Ascending aorta (tissue), 2 donors: ENCODE data around the gene SPATS1. TPM values are rescaled to one million over a fixed set of nuclear protein-coding genes. Genes with fewer than 3 reads are reported as not detected.
"Not testable (repeated sequence)": the region's sequence is repeated elsewhere in the genome, so short reads cannot be mapped to it uniquely, and the experiment has no call there.

Source experiments
- DNase-seq, 2 donors: peaks; one replicate each; pipeline ENCODE4 v3.0.0-alpha.2; 2019; ENCODE audit warnings: low spot score in 2 of 2
- H3K27ac ChIP-seq, 2 donors: fragments of 200-600 bp; sonication (generic); one replicate each; pipeline ENCODE4 v1.5.1; 2016 to 2017; ENCODE audit warnings: mild to moderate bottlenecking in 1 of 2
- H3K27me3 ChIP-seq: fragments of 200-600 bp; sonication (generic); one replicate; pipeline ENCODE4 v1.5.1; 2017
- H3K36me3 ChIP-seq, 2 donors: fragments of 200-600 bp; sonication (generic); one replicate each; pipeline ENCODE4 v1.5.1; 2016
- H3K4me1 ChIP-seq, 2 donors: fragments of 200-600 bp; sonication (generic); one replicate each; pipeline ENCODE4 v1.5.1; 2016 to 2017; ENCODE audit warnings: mild to moderate bottlenecking in 1 of 2
- H3K4me3 ChIP-seq, 2 donors: fragments of 200-600 bp; sonication (generic); one replicate each; pipeline ENCODE4 v1.5.1; 2016 to 2017; ENCODE audit warnings: mild to moderate bottlenecking in 1 of 2
- H3K9me3 ChIP-seq, 2 donors: fragments of 200-600 bp; sonication (generic); one replicate each; pipeline ENCODE4 v1.5.1; 2016
- CTCF ChIP-seq, 3 experiments: fragments of 200-600 bp in 2 of 3; fragments of 450-650 bp in 1 of 3; sonication (generic) in 2 of 3; IDR thresholded peaks; one replicate each; pipeline ENCODE4 v1.5.1; 2016 to 2019; ENCODE audit warnings: antibody characterized with exemption in 3 of 3, mild to moderate bottlenecking in 1 of 3, moderate library complexity in 1 of 3
- intact Hi-C: fragments of 100-400 bp; cut with DNase I; formaldehyde crosslinking; loops from one replicate; pipeline ENCODE4 v1.15.1; 2023
- total RNA-seq: library from RNA; depleted of rRNA; stranded (reverse); fragments of >200 nt; gene quantifications from one replicate; pipeline ENCODE4 v1.1.0, GENCODE V29; 2016

SPATS1 gene
- total RNA-seq, 1 donor from 2014 or later = not detected

- Histone ChIP-seq H3K36me3 (no peaks in the 10 kb centered on the region), H3K27ac (no peak overlapping the region), H3K27me3 (no peaks in the 10 kb centered on the region), H3K4me1 (no peaks in the 10 kb centered on the region), H3K9me3 (no peaks in the 10 kb centered on the region), H3K4me3 (no peak overlapping the region)
- no peak for DNase-seq
- intact Hi-C loops = no loop called here
- no peak for TF ChIP-seq CTCF (IDR thresholded peaks at IDR 0.05)
These were observed 7.6 kb downstream of the SPATS1 start for GRCh38 chr6:44349904-44350649.

GRCh38 chr6:44350650-44350994, 8.2 kb downstream of the SPATS1 start:
- H3K9me3 ChIP-seq, H3K4me3 ChIP-seq, intact Hi-C loops, DNase-seq, H3K27ac ChIP-seq, H3K27me3 ChIP-seq, H3K4me1 ChIP-seq, H3K36me3 ChIP-seq: not testable (repeated sequence)

- intact Hi-C loops = no loop called here
- no peak for DNase-seq
- H3K4me1 ChIP-seq = no peaks in the 10 kb centered on the region
- H3K4me3 ChIP-seq = no peak overlapping the region
- no peaks in the 10 kb centered on the region for H3K36me3 ChIP-seq
- no peaks in the 10 kb centered on the region for H3K27me3 ChIP-seq
- H3K27ac ChIP-seq = no peak overlapping the region
- TF ChIP-seq CTCF (IDR thresholded peaks at IDR 0.05) = no peak
- H3K9me3 ChIP-seq = no peaks in the 10 kb centered on the region
These were observed 9.8 kb downstream of the SPATS1 start for GRCh38 chr6:44352259-44352658.

DNA sequence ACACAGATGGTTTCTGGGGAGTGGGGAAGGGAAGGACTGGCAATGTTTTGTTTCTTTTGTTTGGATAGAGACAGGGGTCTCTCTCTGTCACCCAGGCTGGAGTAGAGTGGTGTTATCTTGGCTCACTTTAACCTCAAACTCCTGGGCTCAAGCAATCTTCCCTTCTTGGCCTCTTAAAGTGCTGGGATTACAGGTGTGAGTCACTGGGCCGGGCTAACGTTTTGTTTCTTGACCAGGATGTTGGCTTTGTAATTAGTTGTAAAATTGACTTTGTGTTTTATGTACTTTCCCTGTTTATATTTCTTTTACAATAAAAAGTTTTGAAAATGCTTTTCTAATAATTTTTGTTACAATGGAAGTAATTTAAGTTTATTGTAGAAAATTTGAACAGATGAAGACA, 10.9 kb downstream of the SPATS1 start:
- no peaks in the 10 kb centered on the region for H3K27me3 ChIP-seq
- no peak for DNase-seq
- H3K9me3 ChIP-seq = no peaks in the 10 kb centered on the region
- no peak overlapping the region for H3K4me3 ChIP-seq
- intact Hi-C loops = no loop called here
- no peak for TF ChIP-seq CTCF (IDR thresholded peaks at IDR 0.05)
- no peaks in the 10 kb centered on the region for H3K4me1 ChIP-seq
- H3K36me3 ChIP-seq = no peaks in the 10 kb centered on the region
- no peak overlapping the region for H3K27ac ChIP-seq

GRCh38 chr6:44355640-44356039, 13.2 kb downstream of the SPATS1 start:
- intact Hi-C loops = no loop called here
- Histone ChIP-seq H3K9me3 (no peaks in the 10 kb centered on the region), H3K27ac (no peak overlapping the region), H3K4me3 (no peak overlapping the region), H3K4me1 (no peaks in the 10 kb centered on the region), H3K27me3 (no peaks in the 10 kb centered on the region), H3K36me3 (no peaks in the 10 kb centered on the region)
- no peak for TF ChIP-seq CTCF (IDR thresholded peaks at IDR 0.05)
- no peak for DNase-seq

DNA sequence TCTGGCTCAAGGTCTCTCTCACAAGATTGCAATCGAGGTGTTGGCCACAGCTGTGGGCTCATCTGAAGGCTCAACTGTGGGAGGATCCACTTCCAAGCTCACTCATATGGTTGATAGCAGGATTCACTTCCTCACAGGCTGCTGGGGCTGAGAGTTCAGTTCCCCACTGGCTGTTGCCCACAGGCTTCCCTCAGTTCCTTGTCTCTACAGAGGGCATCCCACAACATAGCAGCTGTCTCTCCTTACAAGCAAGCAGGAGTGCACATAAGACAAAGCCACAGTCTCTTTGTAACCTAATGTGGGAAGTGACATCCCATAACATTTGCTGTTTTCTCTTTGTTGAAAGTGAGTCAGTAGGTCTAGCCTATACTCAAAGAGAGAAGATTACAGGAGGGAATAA, 14.0 kb downstream of the SPATS1 start:
- Histone ChIP-seq H3K4me1 (no peaks in the 10 kb centered on the region), H3K4me3 (no peak overlapping the region), H3K27ac (no peak overlapping the region), H3K9me3 (no peaks in the 10 kb centered on the region), H3K27me3 (no peaks in the 10 kb centered on the region), H3K36me3 (no peaks in the 10 kb centered on the region)
- TF ChIP-seq CTCF (IDR thresholded peaks at IDR 0.05) = no peak
- DNase-seq = no peak
- intact Hi-C loops = no loop called here
